ENCODE results near the gene MTMR6.
"Not testable (repeated sequence)": the region's sequence is repeated elsewhere in the genome, so short reads cannot be mapped to it uniquely, and the experiment has no call there.

MTMR6 gene

GRCh38 chr13:25286969-25287961 is at the start of gene MTMR6:
TSS of gene MTMR6 (minus strand) at chr13:25287488. CDS start at chr13:25287247, 241 bp downstream.
- peak; percentile 97 for TF ChIP-seq ZFX (IDR thresholded peaks at IDR 0.05)
- peak; percentile 100 for TF ChIP-seq CTCF (conservative IDR thresholded peaks at IDR 0.05)
- H3K27ac ChIP-seq = peak within 1 kb of the TSS; percentile 81

GRCh38 chr13:25335856-25336255 is 48.6 kb upstream of the MTMR6 start:
- no peak overlapping the region for H3K27ac ChIP-seq
- no peak for TF ChIP-seq CTCF (conservative IDR thresholded peaks at IDR 0.05)
- TF ChIP-seq ZFX (IDR thresholded peaks at IDR 0.05) = no peak

- no peak for TF ChIP-seq ZFX (IDR thresholded peaks at IDR 0.05)
- no peak for TF ChIP-seq CTCF (conservative IDR thresholded peaks at IDR 0.05)
- no peak overlapping the region for H3K27ac ChIP-seq
Measured at GRCh38 chr13:25330541-25330940, 43.3 kb upstream of the MTMR6 start.

- TF ChIP-seq ZFX (IDR thresholded peaks at IDR 0.05) (no peak), CTCF (conservative IDR thresholded peaks at IDR 0.05) (no peak)
- H3K27ac ChIP-seq = no peak overlapping the region
Measured at GRCh38 chr13:25329706-25330105, 42.4 kb upstream of the MTMR6 start.

GRCh38 chr13:25324100-25324499 is 36.8 kb upstream of the MTMR6 start:
- no peak overlapping the region for H3K27ac ChIP-seq
- TF ChIP-seq CTCF (conservative IDR thresholded peaks at IDR 0.05) = no peak

GRCh38 chr13:25319771-25320170 is 32.5 kb upstream of the MTMR6 start:
- no peak for TF ChIP-seq ZFX (IDR thresholded peaks at IDR 0.05)
- no peak for TF ChIP-seq CTCF (conservative IDR thresholded peaks at IDR 0.05)
- no peak overlapping the region for H3K27ac ChIP-seq

GRCh38 chr13:25318946-25319345 is 31.7 kb upstream of the MTMR6 start:
- not testable (repeated sequence) for H3K27ac ChIP-seq

Data from C4-2B (cell line).